ENCODE results near the gene RAD9A. TPM values are rescaled to one million over a fixed set of nuclear protein-coding genes. Genes with fewer than 3 reads are reported as not detected.

The RAD9A gene
- total and polyA plus RNA-seq, 2 experiments from 2014 or later, result 13.9 to 17.0 TPM

DNA sequence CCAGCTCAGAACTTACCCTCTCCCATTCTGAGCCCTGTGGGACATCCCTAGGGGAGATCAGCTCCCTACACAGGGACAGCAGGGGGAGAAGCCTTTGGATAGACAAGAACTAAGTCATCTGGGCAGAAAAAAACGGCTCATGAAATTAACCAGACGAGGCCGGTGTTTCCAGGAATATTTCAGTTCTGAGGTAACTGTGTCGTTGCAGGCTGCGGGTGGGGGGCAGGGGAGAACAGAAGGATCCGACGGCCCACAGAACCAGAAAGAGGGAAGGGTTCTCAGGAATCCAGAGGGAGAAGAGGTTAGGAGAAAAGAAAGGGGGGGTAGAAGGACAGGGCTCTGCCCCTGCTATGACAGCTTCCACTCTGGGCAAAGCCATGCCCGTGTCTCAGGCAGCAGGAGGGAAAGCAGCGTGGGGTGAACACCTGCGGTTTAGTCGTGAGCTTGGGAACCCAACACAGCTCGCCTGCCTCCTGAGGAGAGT, 21.9 kb upstream of the RAD9A start:
- Histone ChIP-seq H3K4me3 (no peak overlapping the region), H3K4me2 (no peak overlapping the region; the same call in 1 of the 2 replicates), H2AFZ (no peak overlapping the region), H3K4me1 (ENCODE audit: insufficient read depth) (peaks cover 36% of the 10 kb centered on the region), H3K27ac (ENCODE audit: low read depth) (no peak overlapping the region), H3K36me3 (ENCODE audit: insufficient read depth) (no peaks in the 10 kb centered on the region), H3K27me3 (ENCODE audit: insufficient read depth) (peaks cover 68% of the 10 kb centered on the region), H4K20me1 (replicated peaks; ENCODE audit: insufficient read depth) (no peaks in the 10 kb centered on the region), H3F3A (replicated peaks; ENCODE audit: low read depth) (0 out of 2 replicates have a peak, but pooled peaks cover 4% of the 10 kb centered on the region), H3K79me2 (replicated peaks; ENCODE audit: insufficient read depth) (no peaks in the 10 kb centered on the region), H3K9me2 (ENCODE audit: insufficient read depth) (no peaks in the 10 kb centered on the region)
- Mint-ChIP-seq H3K36me3 (ENCODE audit: low read depth) (no peaks in the 10 kb centered on the region; the same call in 2 of the 3 replicates), H3K27ac (no peak overlapping the region), H3K4me3 (no peak overlapping the region; the same call in 2 of the 3 replicates), H3K27me3 (ENCODE audit: insufficient read depth, low read depth, poor library complexity) (peaks cover 36% of the 10 kb centered on the region), H3K4me1 (peaks cover 46% of the 10 kb centered on the region), H3K9me3 (no peaks in the 10 kb centered on the region)
- TF ChIP-seq POLR2AphosphoS5 (IDR thresholded peaks at IDR 0.05; ENCODE audit: low read depth) (no peak), ZNF331 (CRISPR knock-in tag; IDR thresholded peaks at IDR 0.05; ENCODE audit: low read depth) (no peak), JUNB (IDR thresholded peaks at IDR 0.05; ENCODE audit: unreplicated experiment) (no peak), EZH2phosphoT487 (IDR thresholded peaks at IDR 0.05; ENCODE audit: unreplicated experiment) (no peak), ZNF114 (CRISPR knock-in tag; IDR thresholded peaks at IDR 0.05) (no peak), NANOG (IDR thresholded peaks at IDR 0.05; ENCODE audit: borderline replicate concordance) (no peak)
- TF ChIP-seq, protein P1, sequence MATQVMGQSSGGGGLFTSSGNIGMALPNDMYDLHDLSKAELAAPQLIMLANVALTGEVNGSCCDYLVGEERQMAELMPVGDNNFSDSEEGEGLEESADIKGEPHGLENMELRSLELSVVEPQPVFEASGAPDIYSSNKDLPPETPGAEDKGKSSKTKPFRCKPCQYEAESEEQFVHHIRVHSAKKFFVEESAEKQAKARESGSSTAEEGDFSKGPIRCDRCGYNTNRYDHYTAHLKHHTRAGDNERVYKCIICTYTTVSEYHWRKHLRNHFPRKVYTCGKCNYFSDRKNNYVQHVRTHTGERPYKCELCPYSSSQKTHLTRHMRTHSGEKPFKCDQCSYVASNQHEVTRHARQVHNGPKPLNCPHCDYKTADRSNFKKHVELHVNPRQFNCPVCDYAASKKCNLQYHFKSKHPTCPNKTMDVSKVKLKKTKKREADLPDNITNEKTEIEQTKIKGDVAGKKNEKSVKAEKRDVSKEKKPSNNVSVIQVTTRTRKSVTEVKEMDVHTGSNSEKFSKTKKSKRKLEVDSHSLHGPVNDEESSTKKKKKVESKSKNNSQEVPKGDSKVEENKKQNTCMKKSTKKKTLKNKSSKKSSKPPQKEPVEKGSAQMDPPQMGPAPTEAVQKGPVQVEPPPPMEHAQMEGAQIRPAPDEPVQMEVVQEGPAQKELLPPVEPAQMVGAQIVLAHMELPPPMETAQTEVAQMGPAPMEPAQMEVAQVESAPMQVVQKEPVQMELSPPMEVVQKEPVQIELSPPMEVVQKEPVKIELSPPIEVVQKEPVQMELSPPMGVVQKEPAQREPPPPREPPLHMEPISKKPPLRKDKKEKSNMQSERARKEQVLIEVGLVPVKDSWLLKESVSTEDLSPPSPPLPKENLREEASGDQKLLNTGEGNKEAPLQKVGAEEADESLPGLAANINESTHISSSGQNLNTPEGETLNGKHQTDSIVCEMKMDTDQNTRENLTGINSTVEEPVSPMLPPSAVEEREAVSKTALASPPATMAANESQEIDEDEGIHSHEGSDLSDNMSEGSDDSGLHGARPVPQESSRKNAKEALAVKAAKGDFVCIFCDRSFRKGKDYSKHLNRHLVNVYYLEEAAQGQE (IDR thresholded peaks at IDR 0.05; ENCODE audit: unreplicated experiment), result no peak
- ATAC-seq, result no peak
- DNase-seq (ENCODE audit: low spot score), result no peak

DNA sequence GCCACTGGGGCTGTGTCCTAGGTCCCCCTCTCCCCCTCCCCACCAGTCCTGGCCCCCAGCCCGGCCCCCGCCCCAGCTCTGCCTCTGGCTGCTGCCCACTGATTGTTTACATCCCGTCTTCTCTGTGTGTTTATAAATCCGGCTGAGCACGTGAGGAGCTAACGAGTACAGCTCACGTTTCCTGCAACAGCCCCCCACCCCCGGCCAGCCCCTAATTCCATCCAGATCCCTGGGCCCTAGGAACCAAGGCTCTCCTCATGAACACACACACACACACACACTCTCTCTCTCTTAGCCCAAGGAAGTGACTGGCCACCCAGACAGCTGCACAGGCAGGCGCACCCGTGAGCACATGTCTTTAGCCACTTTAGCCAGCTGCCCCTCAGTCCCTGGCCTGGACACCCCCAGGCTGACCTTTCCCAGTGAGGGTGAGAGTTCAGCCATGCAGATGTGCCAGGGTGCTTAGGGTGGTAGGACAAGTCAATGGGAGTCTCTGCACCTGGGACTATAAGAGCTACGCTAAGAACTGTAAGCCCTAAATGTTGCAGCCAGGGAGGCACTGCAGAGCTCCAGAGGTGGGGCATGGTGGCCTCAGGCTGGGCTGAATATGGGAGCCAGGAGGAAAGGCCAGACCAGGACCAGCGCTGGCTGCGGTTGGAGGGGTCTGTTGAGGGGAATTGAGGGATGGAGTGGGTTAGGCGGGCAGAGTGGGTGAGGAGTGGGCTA, 21.3 kb upstream of the RAD9A start:
- Mint-ChIP-seq H3K27me3 (ENCODE audit: insufficient read depth, low read depth, poor library complexity) (peaks cover 37% of the 10 kb centered on the region), H3K4me3 (0 out of 3 replicates have a peak overlapping the region, but pooled peaks have one; percentile 7), H3K36me3 (ENCODE audit: low read depth) (no peaks in the 10 kb centered on the region; the same call in 2 of the 3 replicates), H3K9me3 (no peaks in the 10 kb centered on the region), H3K4me1 (peaks cover 46% of the 10 kb centered on the region), H3K27ac (no peak overlapping the region)
- no peaks in the 10 kb centered on the region for H3K79me2 ChIP-seq (replicated peaks; ENCODE audit: insufficient read depth)
- H4K20me1 ChIP-seq (replicated peaks; ENCODE audit: insufficient read depth), result no peaks in the 10 kb centered on the region
- H3K36me3 ChIP-seq (ENCODE audit: insufficient read depth), result no peaks in the 10 kb centered on the region
- H3K9me2 ChIP-seq (ENCODE audit: insufficient read depth), result no peaks in the 10 kb centered on the region
- TF ChIP-seq POLR2AphosphoS5 (IDR thresholded peaks at IDR 0.05; ENCODE audit: low read depth), result no peak
- no peak for TF ChIP-seq NANOG (IDR thresholded peaks at IDR 0.05; ENCODE audit: borderline replicate concordance)
- 0 out of 2 replicates have a peak, but pooled peaks cover 4% of the 10 kb centered on the region for H3F3A ChIP-seq (replicated peaks; ENCODE audit: low read depth)
- no peak overlapping the region for H2AFZ ChIP-seq
- H3K27me3 ChIP-seq (ENCODE audit: insufficient read depth), result peaks cover 74% of the 10 kb centered on the region
- H3K27ac ChIP-seq (ENCODE audit: low read depth), result no peak overlapping the region
- peaks cover 34% of the 10 kb centered on the region for H3K4me1 ChIP-seq (ENCODE audit: insufficient read depth)
- H3K4me3 ChIP-seq, result 0 out of 2 replicates have a peak overlapping the region, but pooled peaks have one; percentile 28
- no peak for DNase-seq (ENCODE audit: low spot score)
- ATAC-seq, result peak; percentile 0; the same call in 1 of the 3 replicates
- peak overlapping the region; percentile 87 for H3K4me2 ChIP-seq

Measured in GM23338 (cell line).